Mesendoderm (in vitro differentiated cells): ENCODE measurements around the gene PDCD1.
A peak's percentile ranks its signal among the peaks of the same experiment; 100 is the strongest.

Experiments
- DNase-seq: peaks from one replicate; pipeline ENCODE4 v3.0.0; 2013
- H2AK5ac ChIP-seq: 2 replicates; pipeline ENCODE4 v1.6.1; 2013; ENCODE audit warnings: low read length, inconsistent platforms
- H2BK120ac ChIP-seq: 2 replicates; pipeline ENCODE4 v1.6.1; 2013; ENCODE audit warnings: low read depth, mild to moderate bottlenecking, low read length, moderate library complexity, mixed read lengths
- H2BK15ac ChIP-seq: replicated peaks from 2 replicates; pipeline ENCODE4 v1.6.1; 2013; ENCODE audit warnings: low read depth, mild to moderate bottlenecking, moderate library complexity
- H2BK5ac ChIP-seq: 2 replicates; pipeline ENCODE4 v1.6.1; 2013; ENCODE audit warnings: low read length, inconsistent platforms
- H3K18ac ChIP-seq: 2 replicates; pipeline ENCODE4 v1.6.1; 2013; ENCODE audit warnings: mild to moderate bottlenecking, low read length, mixed read lengths
- H3K23ac ChIP-seq: one replicate; pipeline ENCODE4 v1.6.1; 2013; ENCODE audit warnings: low read length
- H3K27ac ChIP-seq: 2 replicates; pipeline ENCODE4 v1.5.1; 2013; ENCODE audit warnings: low read depth, mild to moderate bottlenecking, inconsistent platforms, low read length, moderate library complexity
- H3K27me3 ChIP-seq: 2 replicates; pipeline ENCODE4 v1.6.1; 2013; ENCODE audit warnings: low read length, control low read depth, mild to moderate bottlenecking, inconsistent platforms; ENCODE audit not compliant: insufficient read depth, poor library complexity
- H3K36me3 ChIP-seq: 2 replicates; pipeline ENCODE4 v1.6.1; 2013; ENCODE audit warnings: low read length, inconsistent platforms; ENCODE audit not compliant: control insufficient read depth, insufficient read depth
- H3K4ac ChIP-seq: one replicate; pipeline ENCODE4 v1.6.1; 2013; ENCODE audit warnings: low read depth, mild to moderate bottlenecking, low read length, moderate library complexity
- H3K4me1 ChIP-seq: 2 replicates; pipeline ENCODE4 v1.6.1; 2013; ENCODE audit warnings: low read depth, low read length, inconsistent platforms; ENCODE audit not compliant: control insufficient read depth
- H3K4me2 ChIP-seq: 2 replicates; pipeline ENCODE4 v1.6.1; 2013; ENCODE audit warnings: low read length
- H3K4me3 ChIP-seq: 2 replicates; pipeline ENCODE4 v1.5.1; 2013; ENCODE audit warnings: mild to moderate bottlenecking, low read length
- H3K56ac ChIP-seq: one replicate; pipeline ENCODE4 v1.6.1; 2013; ENCODE audit warnings: low read length
- H3K79me1 ChIP-seq: 2 replicates; pipeline ENCODE4 v1.6.1; 2013; ENCODE audit warnings: low read length, inconsistent platforms
- H3K79me2 ChIP-seq: 2 replicates; pipeline ENCODE4 v1.6.1; 2013; ENCODE audit warnings: mild to moderate bottlenecking, low read length; ENCODE audit not compliant: control insufficient read depth, insufficient read depth
- H3K9ac ChIP-seq: 2 replicates; pipeline ENCODE4 v1.6.1; 2013; ENCODE audit warnings: low read length, inconsistent platforms
- H4K5ac ChIP-seq: one replicate; pipeline ENCODE4 v1.6.1; 2013; ENCODE audit warnings: low read length
- H4K8ac ChIP-seq: one replicate; pipeline ENCODE4 v1.6.1; 2013; ENCODE audit warnings: low read depth, mild to moderate bottlenecking, control low read depth, low read length, moderate library complexity
- WGBS: extraction: QIAGEN DNeasy Blood & Tissue Kit; methylation state at CpG from one replicate; pipeline ENCODE4 v1.1.7; 2013; ENCODE audit warnings: low lambda C conversion rate, missing lambda C conversion rate; ENCODE audit not compliant: insufficient coverage; ENCODE audit errors: extremely low coverage; 5-methylcytosine and 5-hydroxymethylcytosine counted together

Gene PDCD1

DNA sequence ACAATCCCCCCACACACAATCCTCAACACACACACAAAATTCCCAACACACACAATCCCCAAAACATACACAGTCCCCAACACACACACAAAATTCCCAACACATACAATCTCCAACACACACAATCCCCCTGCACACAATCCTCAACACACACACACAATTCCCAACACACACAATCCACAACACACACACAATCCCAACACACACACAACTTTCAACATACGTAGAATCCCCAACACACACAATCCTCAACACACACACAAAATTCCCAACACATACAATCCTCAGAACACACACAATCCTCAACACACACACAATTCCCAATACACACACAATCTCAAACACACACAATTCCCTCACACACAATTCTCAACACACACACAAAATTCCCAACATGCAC is 2.6 kb upstream of the PDCD1 start:
- no peaks in the 10 kb centered on the region for H3K27me3 ChIP-seq
- H2AK5ac ChIP-seq, result no peak overlapping the region
- no peaks in the 10 kb centered on the region for H3K79me2 ChIP-seq
- H3K79me1 ChIP-seq, result no peaks in the 10 kb centered on the region
- H3K56ac ChIP-seq, result no peak overlapping the region
- H4K5ac ChIP-seq, result no peak overlapping the region
- H3K4ac ChIP-seq, result no peak overlapping the region
- no peak overlapping the region for H3K18ac ChIP-seq
- no peak overlapping the region for H3K9ac ChIP-seq
- H3K27ac ChIP-seq, result no peak overlapping the region
- no peak overlapping the region for H4K8ac ChIP-seq
- no peak overlapping the region for H2BK15ac ChIP-seq
- peaks cover 2% of the 10 kb centered on the region for H3K4me1 ChIP-seq
- H3K4me2 ChIP-seq, result no peak overlapping the region
- H3K4me3 ChIP-seq, result no peak overlapping the region
- no peak overlapping the region for H3K23ac ChIP-seq
- 100% methylated on average over 1 of the region's 1 CpG for WGBS
- no peak for DNase-seq
- H3K36me3 ChIP-seq, result no peaks in the 10 kb centered on the region
- no peak overlapping the region for H2BK5ac ChIP-seq
- no peak overlapping the region for H2BK120ac ChIP-seq

DNA sequence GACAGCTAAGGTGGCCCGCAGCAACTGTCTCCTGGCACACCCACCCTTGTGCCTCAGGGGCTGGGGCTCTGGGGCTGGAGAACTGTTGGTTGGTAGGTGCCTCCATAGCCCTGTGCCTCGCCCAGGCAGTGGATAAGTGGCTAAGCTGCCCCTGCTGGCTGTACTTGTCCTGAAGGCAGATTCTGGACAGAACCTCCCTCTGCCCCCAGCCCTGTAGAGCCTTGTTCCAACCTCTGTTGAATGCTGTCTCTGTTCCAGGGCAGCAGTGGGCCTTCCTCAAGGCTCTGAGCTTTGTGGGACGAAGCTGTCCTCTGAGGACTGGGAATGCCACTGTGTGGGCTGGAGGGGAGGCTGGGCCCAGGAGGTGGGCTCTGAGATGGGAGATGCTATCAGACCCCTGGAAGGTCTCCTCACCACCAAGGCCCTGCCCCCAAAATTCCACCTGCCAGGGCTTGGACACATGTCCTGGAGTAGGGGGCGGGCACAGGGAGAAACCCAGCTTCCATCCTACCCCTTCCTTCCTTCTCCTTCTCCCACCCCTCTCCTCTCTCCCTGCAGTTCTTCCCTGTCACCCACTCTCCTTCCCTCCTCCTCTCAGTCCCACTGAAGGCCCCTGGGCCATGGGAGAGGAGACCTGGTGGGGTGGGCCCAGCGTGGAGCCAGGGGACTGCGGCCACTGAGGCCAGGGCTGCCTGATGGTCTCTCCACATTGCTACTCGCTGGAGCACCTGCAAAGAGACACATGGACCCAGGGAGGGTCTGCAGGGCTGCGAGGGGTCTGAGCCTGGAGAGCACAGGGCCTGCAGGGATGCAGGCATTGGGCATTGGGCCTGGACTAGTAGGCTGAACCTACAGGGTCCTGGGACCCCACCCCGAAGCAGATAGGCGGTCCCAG is 1.7 kb upstream of the PDCD1 start:
- H3K23ac ChIP-seq, result no peak overlapping the region
- H4K8ac ChIP-seq, result no peak overlapping the region
- WGBS, result no CpG with 5 or more reads among the region's 10 CpGs
- H2BK120ac ChIP-seq, result no peak overlapping the region
- H2BK5ac ChIP-seq, result no peak overlapping the region
- H3K56ac ChIP-seq, result no peak overlapping the region
- no peaks in the 10 kb centered on the region for H3K27me3 ChIP-seq
- H2BK15ac ChIP-seq, result no peak overlapping the region
- no peak overlapping the region for H3K4me2 ChIP-seq
- H3K4me1 ChIP-seq, result peaks cover 2% of the 10 kb centered on the region
- H3K36me3 ChIP-seq, result no peaks in the 10 kb centered on the region
- no peak overlapping the region for H3K27ac ChIP-seq
- H3K4me3 ChIP-seq, result no peak overlapping the region
- H3K9ac ChIP-seq, result no peak overlapping the region
- no peak overlapping the region for H4K5ac ChIP-seq
- H3K79me1 ChIP-seq, result no peaks in the 10 kb centered on the region
- H3K4ac ChIP-seq, result no peak overlapping the region
- H3K79me2 ChIP-seq, result no peaks in the 10 kb centered on the region
- DNase-seq, result no peak
- no peak overlapping the region for H3K18ac ChIP-seq
- no peak overlapping the region for H2AK5ac ChIP-seq

DNA sequence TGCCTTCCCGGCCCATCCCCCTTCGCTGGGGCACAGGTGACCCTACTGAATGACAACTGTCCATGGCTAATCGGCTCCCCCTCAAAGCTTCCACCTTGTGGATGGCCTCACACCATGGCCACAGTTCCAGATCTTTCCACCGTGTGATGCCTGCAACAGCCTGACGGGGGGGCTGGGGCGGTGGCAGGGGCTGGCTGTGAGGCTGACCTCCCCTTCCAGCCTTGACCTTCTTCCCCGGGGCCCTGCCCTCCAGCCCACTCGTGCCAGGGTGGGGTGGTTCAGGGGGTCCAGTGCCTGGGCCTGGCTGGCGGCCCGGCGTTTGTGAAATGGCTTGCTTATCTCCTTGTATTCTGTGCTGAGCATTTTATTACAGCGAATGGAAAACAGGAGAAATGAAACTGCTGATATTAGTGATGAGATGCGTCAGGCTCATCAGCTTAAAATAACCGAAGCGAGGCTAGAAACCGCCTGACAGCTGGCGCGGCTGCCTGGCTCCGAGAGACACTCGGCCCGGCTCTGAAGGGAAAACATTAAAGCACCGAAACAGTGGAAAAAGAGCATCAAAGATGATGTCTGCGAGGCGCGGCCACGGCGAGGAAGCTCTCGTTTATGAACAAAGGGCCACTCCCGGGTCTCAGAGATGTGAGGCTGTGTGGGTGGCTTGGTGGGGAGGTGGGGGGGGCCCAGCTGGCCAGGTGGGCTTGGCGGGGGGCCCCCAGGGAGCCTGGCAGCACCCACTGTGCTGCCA is 916 bp upstream of the PDCD1 start:
- DNase-seq, result no peak
- WGBS, result no CpG with 5 or more reads among the region's 30 CpGs

DNA sequence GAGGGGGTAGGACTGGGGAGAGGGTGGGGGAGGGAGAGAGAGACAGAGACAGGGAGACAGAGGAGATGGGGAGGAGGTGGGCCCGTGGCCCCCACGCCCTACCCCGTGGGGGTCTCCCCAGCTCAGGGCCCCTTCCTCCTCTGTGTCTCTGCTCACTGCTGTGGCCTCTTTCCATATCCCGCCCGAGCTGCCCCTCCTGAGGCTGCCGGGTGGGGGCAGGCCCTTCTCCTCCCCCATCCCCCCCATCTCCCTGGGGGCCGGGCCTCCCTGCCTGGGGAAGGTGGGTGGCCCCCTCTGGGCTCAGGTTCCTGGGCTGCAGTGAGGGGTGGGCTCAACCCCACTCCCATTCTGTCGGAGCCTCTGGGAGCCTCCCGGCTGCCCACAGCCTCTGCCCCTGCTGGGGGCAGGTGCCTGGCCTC is 332 bp upstream of the PDCD1 start:
- Histone ChIP-seq H3K36me3 (no peaks in the 10 kb centered on the region), H3K18ac (no peak overlapping the region), H3K4me3 (no peak overlapping the region), H4K5ac (no peak overlapping the region), H3K23ac (no peak overlapping the region), H3K4me1 (peaks cover 2% of the 10 kb centered on the region), H3K79me1 (no peaks in the 10 kb centered on the region), H3K27ac (no peak overlapping the region), H4K8ac (no peak overlapping the region), H3K9ac (no peak overlapping the region), H2AK5ac (no peak overlapping the region), H2BK15ac (no peak overlapping the region), H2BK120ac (no peak overlapping the region), H3K27me3 (no peaks in the 10 kb centered on the region), H3K4me2 (no peak overlapping the region), H3K4ac (no peak overlapping the region), H3K56ac (peak overlapping the region; percentile 42), H2BK5ac (no peak overlapping the region), H3K79me2 (no peaks in the 10 kb centered on the region)
- WGBS, result no CpG with 5 or more reads among the region's 9 CpGs
- DNase-seq, result no peak

More for the DNA sequence above, 916 bp upstream of the PDCD1 start:
- Histone ChIP-seq H3K4me2 (no peak overlapping the region), H3K36me3 (no peaks in the 10 kb centered on the region), H3K18ac (no peak overlapping the region), H4K5ac (no peak overlapping the region), H3K4me1 (peaks cover 2% of the 10 kb centered on the region), H3K79me2 (no peaks in the 10 kb centered on the region), H3K27me3 (no peaks in the 10 kb centered on the region), H3K9ac (no peak overlapping the region), H2BK120ac (no peak overlapping the region), H4K8ac (no peak overlapping the region), H2BK15ac (no peak overlapping the region), H2BK5ac (no peak overlapping the region), H3K27ac (no peak overlapping the region), H3K23ac (no peak overlapping the region), H3K79me1 (no peaks in the 10 kb centered on the region), H3K56ac (no peak overlapping the region), H2AK5ac (no peak overlapping the region), H3K4ac (no peak overlapping the region), H3K4me3 (no peak overlapping the region)

DNA sequence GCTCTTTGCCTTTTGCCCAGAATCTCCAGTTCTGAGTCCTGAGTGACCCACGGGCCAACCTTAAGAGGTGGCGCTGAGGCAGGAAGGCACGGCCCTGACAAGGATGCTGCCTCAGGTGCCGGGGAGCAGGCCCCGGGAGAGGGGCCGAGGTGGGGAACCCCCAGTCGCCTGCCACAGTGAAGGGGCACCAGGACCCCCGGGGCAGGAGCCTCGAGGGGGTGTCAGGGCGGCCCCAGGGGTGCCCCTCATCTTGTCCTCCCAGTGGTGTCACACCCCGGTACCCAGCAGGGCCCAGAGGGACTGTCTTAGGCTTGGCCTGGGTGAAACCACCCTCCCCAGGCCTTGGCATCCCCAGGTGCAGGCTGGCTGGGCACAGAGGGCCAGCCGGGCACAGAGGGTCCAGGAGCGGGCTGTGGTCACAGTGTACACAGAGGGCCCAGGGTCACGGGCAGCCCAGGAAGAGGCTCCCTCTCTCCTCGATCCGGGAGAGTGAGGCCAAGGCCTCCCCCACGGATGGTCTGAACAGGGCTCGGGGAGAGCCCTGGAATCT is 1.0 kb downstream of the PDCD1 start:
- Histone ChIP-seq H3K27me3 (no peaks in the 10 kb centered on the region), H3K56ac (no peak overlapping the region), H2BK120ac (no peak overlapping the region), H3K9ac (no peak overlapping the region), H3K79me1 (no peaks in the 10 kb centered on the region), H3K4ac (no peak overlapping the region), H3K18ac (no peak overlapping the region), H3K36me3 (no peaks in the 10 kb centered on the region), H4K5ac (no peak overlapping the region), H3K4me3 (no peak overlapping the region), H3K23ac (no peak overlapping the region), H2BK15ac (no peak overlapping the region), H3K4me2 (no peak overlapping the region), H4K8ac (no peak overlapping the region), H2AK5ac (no peak overlapping the region), H2BK5ac (no peak overlapping the region), H3K27ac (no peak overlapping the region), H3K4me1 (peaks cover 2% of the 10 kb centered on the region), H3K79me2 (no peaks in the 10 kb centered on the region)
- no peak for DNase-seq
- no CpG with 5 or more reads among the region's 18 CpGs for WGBS
